K562 (cell line): ENCODE results near the gene KIF12.

Experiments used
- HMGXB4 ChIP-seq: sonication (generic); formaldehyde crosslinking; IDR thresholded peaks from 2 replicates; pipeline ENCODE4 v1.8.1; 2023; ENCODE audit warnings: mild to moderate bottlenecking, missing genetic modification reagents
- MCM5 ChIP-seq: fragments of 450-650 bp; IDR thresholded peaks from 2 replicates; pipeline ENCODE4 v1.6.1; 2016; ENCODE audit warnings: low read depth
- SPI1 ChIP-seq: IDR thresholded peaks from 2 replicates; pipeline ENCODE4 v1.6.1; 2011; ENCODE audit warnings: low read depth, low read length, control low read depth, borderline replicate concordance
- YY1 ChIP-seq, 3 experiments: IDR thresholded peaks; 2 replicates each; pipeline ENCODE4 v1.6.1; 2011; ENCODE audit warnings: low read length in 2 of 3, mild to moderate bottlenecking in 2 of 3, moderate library complexity in 2 of 3, borderline replicate concordance in 1 of 3, control low read depth in 1 of 3, low read depth in 1 of 3; ENCODE audit not compliant: insufficient read depth in 3 of 3, insufficient replicate concordance in 2 of 3, control insufficient read depth in 1 of 3, insufficient read length in 1 of 3; ENCODE audit errors: extremely low read depth in 1 of 3
- ZNF316 ChIP-seq: fragments of 450-650 bp; IDR thresholded peaks from 2 replicates; pipeline ENCODE4 v1.6.1; 2016
- TF ChIP-seq, protein P1 (sequence below): sonication (generic); formaldehyde crosslinking; IDR thresholded peaks from 2 replicates; pipeline ENCODE4 v1.9.0; 2022; ENCODE audit warnings: mild to moderate bottlenecking, missing genetic modification reagents

GRCh38 chr9:114076237-114077161 is 22.6 kb downstream of the KIF12 start:
- TF ChIP-seq ZNF316 (no peak), MCM5 (no peak), SPI1 (no peak), YY1 (IDR thresholded peaks at IDR 0.05; ENCODE audit: borderline replicate concordance in 1 of 3, control insufficient read depth in 1 of 3, extremely low read depth in 1 of 3, insufficient read depth in 3 of 3, insufficient read length in 1 of 3, insufficient replicate concordance in 2 of 3, low read depth in 1 of 3, low read length in 2 of 3) (no peak), HMGXB4 (CRISPR knock-in tag) (no peak)
- TF ChIP-seq, protein P1, sequence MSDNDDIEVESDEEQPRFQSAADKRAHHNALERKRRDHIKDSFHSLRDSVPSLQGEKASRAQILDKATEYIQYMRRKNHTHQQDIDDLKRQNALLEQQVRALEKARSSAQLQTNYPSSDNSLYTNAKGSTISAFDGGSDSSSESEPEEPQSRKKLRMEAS (CRISPR knock-in tag) = no peak
